ENCODE data around the gene CCDC33.
A peak's percentile ranks its signal among the peaks of the same experiment; 100 is the strongest.
"Not testable (repeated sequence)": the region's sequence is repeated elsewhere in the genome, so short reads cannot be mapped to it uniquely, and the experiment has no call there.

The CCDC33 gene

GRCh38 chr15:74359376-74359775 lies 123.2 kb downstream of the CCDC33 start:
- DNase-seq, result not testable (repeated sequence)

DNA sequence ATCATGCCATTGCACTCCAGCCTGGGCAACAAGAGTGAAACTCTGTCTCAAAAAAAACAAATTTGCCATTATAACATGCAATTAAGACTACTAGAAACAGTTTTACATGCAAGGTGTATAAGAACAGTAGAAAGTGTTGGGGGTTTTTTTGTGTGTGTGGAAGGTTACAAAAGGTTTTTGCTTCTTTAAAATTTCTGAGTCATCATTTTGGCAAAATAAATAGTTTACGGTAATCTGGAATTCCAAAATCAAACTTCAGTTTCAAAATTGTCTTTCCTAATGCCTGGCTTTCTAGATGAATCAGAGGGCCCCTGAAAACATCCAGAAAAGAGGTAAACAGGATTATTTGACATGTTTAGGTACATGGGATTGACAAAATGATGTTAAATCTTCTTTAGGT lies 124.7 kb downstream of the CCDC33 start:
- DNase-seq, result not testable (repeated sequence)

- DNase-seq, result no peak
Observed at GRCh38 chr15:74362482-74362881, 126.4 kb downstream of the CCDC33 start.

DNA sequence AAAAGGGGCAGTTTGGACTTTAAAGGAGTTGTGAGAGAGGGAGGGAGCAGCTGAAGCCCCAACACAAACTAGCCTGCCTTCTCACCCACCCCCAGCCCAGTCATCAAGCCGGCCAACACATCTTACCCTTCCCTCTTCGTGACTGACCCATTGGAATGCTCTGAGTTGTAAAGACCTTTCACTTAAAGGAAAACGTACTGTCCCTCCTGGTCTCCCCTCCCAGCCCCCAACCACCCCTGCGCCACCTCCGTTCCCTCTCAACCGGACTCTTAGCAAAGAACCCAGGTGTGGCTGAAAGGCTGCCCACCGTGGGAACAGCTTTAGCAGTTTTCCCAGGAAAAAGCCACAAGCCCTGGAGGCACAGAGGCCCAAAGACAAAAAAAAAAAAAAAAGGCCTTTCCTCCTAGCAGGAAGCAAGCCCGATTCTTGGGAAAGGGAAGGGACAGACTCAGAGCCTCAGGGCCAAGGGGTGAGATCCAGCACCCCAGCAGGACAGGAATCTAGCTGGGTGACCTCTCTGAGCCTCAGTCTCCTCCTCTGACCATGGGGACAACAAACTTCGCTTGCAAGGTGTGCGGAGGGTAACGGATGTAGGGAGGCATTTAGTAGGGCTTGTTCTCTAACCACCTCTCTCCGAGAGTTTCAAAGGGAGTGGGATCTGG lies 128.9 kb downstream of the CCDC33 start:
- no peak for DNase-seq

GRCh38 chr15:74365598-74366445 lies 129.7 kb downstream of the CCDC33 start:
- peak in 1 of 51 donors; percentile 11 for DNase-seq

GRCh38 chr15:74367296-74367854 lies 131.2 kb downstream of the CCDC33 start, which contains the start of gene CYP11A1:
Gene CYP11A1, minus strand, starts transcription at chr15:74367646. Its CDS starts 61 bp downstream, at chr15:74367585.
- no peak for DNase-seq

DNA sequence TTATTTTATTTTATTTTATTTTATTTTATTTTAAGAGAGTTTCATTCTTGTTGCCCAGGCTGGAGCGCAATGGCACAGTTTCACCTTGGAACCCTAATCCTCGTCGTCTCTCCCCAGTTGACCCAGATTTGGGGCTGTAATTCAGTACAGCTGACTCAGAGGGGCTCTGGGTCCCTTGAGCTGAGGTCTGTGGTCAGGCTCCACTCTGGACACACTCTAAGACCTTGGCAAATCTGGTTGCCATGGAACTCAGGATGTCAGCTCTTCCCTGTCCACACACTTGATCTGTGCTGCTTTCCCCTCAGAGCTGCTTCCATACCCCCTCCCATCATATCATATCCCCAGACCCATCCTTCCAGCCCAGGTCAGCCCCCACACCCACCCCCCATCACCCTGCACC lies 132.0 kb downstream of the CCDC33 start:
- DNase-seq, result no peak

DNA sequence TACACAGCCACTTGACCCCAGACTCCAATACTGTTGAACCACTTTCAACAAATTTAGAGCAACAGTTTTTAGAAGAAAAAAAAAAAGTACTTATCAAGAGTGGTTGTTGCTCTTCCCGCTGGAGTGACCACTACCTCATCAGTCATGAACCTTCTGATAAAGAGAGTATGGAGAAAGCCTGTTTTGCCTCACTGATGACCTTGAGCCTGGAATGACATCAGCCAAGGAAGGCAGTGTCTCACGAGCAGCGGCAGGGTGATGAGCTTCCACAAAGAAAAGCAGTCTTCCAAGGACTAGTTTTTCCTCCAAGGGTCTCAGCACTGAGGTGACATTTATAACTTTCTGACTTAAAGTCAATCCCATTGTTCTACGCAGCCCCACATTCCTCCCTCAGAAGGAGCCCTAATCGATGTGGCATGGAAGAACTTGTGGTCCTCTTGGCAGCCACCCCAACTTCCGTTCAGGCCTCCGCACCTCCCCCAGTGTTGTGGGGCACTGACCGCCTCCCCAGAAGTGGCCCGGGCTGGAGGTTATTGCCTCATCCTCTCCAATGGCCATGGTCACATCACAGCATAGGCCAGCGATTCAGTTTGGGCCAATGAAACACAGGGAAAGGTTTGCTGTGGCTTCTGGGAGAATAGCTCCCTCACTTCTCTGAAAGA lies 133.1 kb downstream of the CCDC33 start:
- no peak for DNase-seq

GRCh38 chr15:74369756-74370155 lies 133.6 kb downstream of the CCDC33 start:
- no peak for DNase-seq

DNA sequence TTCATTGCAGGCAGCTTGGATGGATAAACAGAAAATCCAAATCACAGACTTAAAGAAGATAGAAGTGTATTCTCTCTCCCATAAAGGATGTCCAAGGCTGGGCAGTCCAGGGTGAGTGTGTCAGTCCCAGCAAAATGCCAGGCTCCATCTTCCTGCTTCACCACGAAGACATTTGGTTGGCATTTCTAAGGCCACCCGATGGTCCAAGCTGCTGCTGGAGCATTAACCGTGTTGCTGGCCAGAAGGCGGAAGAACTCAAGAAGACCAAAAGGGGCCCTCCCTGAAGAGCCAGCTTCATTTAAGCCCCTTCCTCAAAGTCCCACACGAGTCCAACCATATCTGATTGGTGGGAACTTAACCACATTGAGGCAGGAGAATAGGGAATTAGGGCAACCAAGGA lies 134.3 kb downstream of the CCDC33 start:
- no peak for DNase-seq

- no peak for DNase-seq
Observed at GRCh38 chr15:74373056-74373650, 137.0 kb downstream of the CCDC33 start.

- DNase-seq, result peak; percentile 32 to 89 (median 72)
Observed at GRCh38 chr15:74373731-74374647, 137.9 kb downstream of the CCDC33 start.

GRCh38 chr15:74374648-74375302 lies 138.6 kb downstream of the CCDC33 start:
- DNase-seq, result no peak

DNA sequence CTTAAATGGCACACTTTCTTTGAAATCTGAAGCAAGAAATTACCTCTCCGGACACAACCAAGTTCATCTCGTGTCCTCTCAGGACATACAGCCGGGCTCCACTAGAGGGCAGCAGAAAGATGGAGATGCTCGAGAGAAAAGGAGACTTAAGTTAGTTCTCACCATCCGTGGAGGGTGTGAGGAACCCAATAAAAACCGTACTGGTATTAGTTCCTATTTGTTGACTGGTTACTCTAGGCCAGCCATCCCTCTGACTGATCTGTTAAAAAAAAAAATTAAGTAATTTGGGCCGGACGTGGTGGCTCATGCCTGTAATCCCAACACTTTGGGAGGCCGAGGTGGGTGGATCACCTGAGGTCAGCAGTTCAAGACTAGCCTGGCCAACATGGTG lies 139.2 kb downstream of the CCDC33 start:
- peak in 37 of 51 donors; percentile 10 to 85 (median 57) for DNase-seq

GRCh38 chr15:74376226-74376625 lies 140.1 kb downstream of the CCDC33 start:
- DNase-seq, result no peak

GRCh38 chr15:74376825-74377581 lies 140.9 kb downstream of the CCDC33 start:
- DNase-seq, result no peak

- no peak for DNase-seq
Observed at GRCh38 chr15:74377831-74378766, 142.0 kb downstream of the CCDC33 start.

DNA sequence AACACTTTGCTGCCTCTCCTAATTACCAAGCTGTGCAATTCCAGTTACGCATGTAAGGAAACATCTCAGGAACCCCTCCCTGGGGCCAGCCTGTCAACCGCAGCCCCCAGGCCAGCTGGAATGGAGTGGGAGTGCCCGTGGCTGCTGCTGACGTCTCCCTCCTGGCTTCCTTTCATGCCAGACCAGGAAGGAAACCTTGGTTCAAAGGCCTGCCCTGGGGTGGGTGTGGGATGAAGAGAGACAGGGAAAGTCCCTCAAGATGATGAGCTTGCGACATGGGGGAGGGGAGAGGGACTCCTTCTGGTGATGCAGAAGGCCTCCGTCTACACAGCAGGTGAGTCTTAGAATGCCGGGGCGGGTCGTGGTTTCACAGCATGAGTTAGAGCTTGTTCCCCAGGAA lies 142.7 kb downstream of the CCDC33 start:
- no peak for DNase-seq
